Left lung (tissue), 10 donors: ENCODE results near the gene SKA1. TPM values are rescaled to one million over a fixed set of nuclear protein-coding genes. Genes with fewer than 3 reads are reported as not detected.

Source experiments
- ATAC-seq: fragments of 200-7000 bp; cut with Tn5 transposase; one replicate; pipeline ENCODE4 v1.9.1; 2020; ENCODE audit warnings: moderate library complexity
- DNase-seq, 4 donors: peaks; one replicate each; pipeline ENCODE4 v3.0.0-alpha.2; 2013 to 2020
- H3K27ac ChIP-seq, 2 donors: fragments of 200-600 bp; sonication (generic) in 1 of 2; one replicate each; pipeline versions ENCODE4 v1.5.0 to v1.8.0; 2020 to 2021
- H3K27me3 ChIP-seq, 2 donors: fragments of 200-600 bp; sonication (generic) in 1 of 2; one replicate each; pipeline versions ENCODE4 v1.5.0 to v1.8.0; 2020 to 2021
- H3K36me3 ChIP-seq, 2 donors: fragments of 200-600 bp; sonication (generic) in 1 of 2; one replicate each; pipeline versions ENCODE4 v1.5.0 to v1.8.0; 2020 to 2021
- H3K4me1 ChIP-seq, 2 donors: fragments of 200-600 bp; one replicate each; pipeline ENCODE4 v1.8.0; 2021
- H3K4me3 ChIP-seq, 2 donors: fragments of 200-600 bp; sonication (generic) in 1 of 2; one replicate each; pipeline versions ENCODE4 v1.5.0 to v1.8.0; 2020 to 2021; ENCODE audit warnings: mild to moderate bottlenecking in 1 of 2
- H3K9me3 ChIP-seq, 2 donors: fragments of 200-600 bp; sonication (generic) in 1 of 2; one replicate each; pipeline versions ENCODE4 v1.5.0 to v1.8.0; 2020 to 2021
- intact Hi-C, 2 donors: fragments of 100-400 bp; cut with DNase I; formaldehyde crosslinking; loops; one replicate each; pipeline versions ENCODE4 v1.11.2 to v1.14.2; 2022
- polyA plus RNA-seq, 6 donors: library from polyadenylated mRNA; unstranded; fragments of 120-200 nt; gene quantifications; one replicate each; pipeline ENCODE4 v1.2.1, GENCODE V29; 2013; ENCODE audit not compliant: insufficient read length in 6 of 6
- total RNA-seq, 2 donors: library from RNA; stranded (reverse); fragmentation: NEBNext Ultra II Directional; extraction: Animal tissue kit (Norgen Biotek cat#: 25700); gene quantifications; one replicate each; pipeline ENCODE4 v1.2.1, GENCODE V29; 2021
- TF ChIP-seq, protein P1 (sequence below), 2 donors: fragments of 200-600 bp; sonication (generic) in 1 of 2; IDR thresholded peaks; one replicate each; pipeline versions ENCODE4 v1.5.0 to v1.8.0; 2021; ENCODE audit warnings: antibody characterized with exemption in 2 of 2
- donor health status: DM: no; HTN: yes; CAD: no.
- donor health status: DM: no; HTN: no; CAD: no.

SKA1 gene
- total and polyA plus RNA-seq, 8 donors, result 2.4 to 12.4 (median 6.1) TPM

DNA sequence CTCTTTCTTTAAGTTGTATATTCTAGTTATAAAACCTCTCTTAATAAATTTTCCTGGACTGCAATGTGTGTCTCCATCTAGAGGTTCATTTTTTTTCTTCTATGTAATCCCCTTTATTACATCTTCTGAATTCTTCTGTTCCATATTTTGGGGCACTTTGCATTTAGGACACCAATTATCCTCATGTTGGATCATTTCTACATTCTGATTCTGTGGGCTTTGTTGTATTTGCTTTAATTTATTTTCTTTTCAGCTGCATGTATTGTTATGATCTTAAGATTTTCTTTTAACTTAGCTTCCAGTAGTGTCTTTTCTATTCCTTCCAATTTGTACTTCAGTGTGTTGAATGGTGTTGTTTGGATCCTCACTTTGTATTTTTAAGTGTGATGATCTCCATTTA is 5.2 kb upstream of the SKA1 start:
- no peak for ATAC-seq
- H3K4me1 ChIP-seq, result no peaks in the 10 kb centered on the region
- H3K9me3 ChIP-seq, result peaks cover 0 to 14% of the 10 kb centered on the region in 2 donors
- no peak for DNase-seq
- no peaks in the 10 kb centered on the region for H3K36me3 ChIP-seq
- no peak overlapping the region for H3K4me3 ChIP-seq
- H3K27ac ChIP-seq, result no peak overlapping the region
- H3K27me3 ChIP-seq, result peaks cover 0 to 1% of the 10 kb centered on the region in 2 donors
- intact Hi-C loops, result no loop called here
- TF ChIP-seq, protein P1, sequence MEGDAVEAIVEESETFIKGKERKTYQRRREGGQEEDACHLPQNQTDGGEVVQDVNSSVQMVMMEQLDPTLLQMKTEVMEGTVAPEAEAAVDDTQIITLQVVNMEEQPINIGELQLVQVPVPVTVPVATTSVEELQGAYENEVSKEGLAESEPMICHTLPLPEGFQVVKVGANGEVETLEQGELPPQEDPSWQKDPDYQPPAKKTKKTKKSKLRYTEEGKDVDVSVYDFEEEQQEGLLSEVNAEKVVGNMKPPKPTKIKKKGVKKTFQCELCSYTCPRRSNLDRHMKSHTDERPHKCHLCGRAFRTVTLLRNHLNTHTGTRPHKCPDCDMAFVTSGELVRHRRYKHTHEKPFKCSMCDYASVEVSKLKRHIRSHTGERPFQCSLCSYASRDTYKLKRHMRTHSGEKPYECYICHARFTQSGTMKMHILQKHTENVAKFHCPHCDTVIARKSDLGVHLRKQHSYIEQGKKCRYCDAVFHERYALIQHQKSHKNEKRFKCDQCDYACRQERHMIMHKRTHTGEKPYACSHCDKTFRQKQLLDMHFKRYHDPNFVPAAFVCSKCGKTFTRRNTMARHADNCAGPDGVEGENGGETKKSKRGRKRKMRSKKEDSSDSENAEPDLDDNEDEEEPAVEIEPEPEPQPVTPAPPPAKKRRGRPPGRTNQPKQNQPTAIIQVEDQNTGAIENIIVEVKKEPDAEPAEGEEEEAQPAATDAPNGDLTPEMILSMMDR (IDR thresholded peaks at IDR 0.05), result no peak

DNA sequence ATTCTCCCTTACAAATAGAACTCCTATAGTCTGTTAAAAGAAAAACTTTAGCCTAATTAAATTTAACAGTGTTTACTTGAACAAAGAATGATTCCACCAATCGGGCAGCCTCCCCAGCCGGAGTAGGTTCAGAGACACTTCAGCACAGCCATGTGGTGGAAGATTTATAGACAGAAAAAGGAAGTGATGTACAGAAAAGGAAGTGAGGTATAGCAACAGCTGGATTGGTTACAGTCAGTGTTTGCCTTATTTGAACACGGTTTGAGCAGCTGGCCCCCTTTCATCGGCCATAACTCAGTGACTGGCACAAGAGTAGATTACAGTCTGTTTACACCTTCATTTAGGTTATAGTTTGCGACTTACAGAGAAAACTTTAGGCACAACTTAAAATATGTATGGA is 2.1 kb upstream of the SKA1 start:
- H3K27me3 ChIP-seq, result no peaks in the 10 kb centered on the region
- H3K36me3 ChIP-seq, result no peaks in the 10 kb centered on the region
- no peak overlapping the region for H3K4me3 ChIP-seq
- DNase-seq (no peak), ATAC-seq (no peak)
- intact Hi-C loops, result no loop called here
- H3K27ac ChIP-seq, result no peak overlapping the region
- TF ChIP-seq, protein P1 (IDR thresholded peaks at IDR 0.05), result no peak
- H3K4me1 ChIP-seq, result peaks cover 0 to 7% of the 10 kb centered on the region in 2 donors
- peaks cover 0 to 14% of the 10 kb centered on the region in 2 donors for H3K9me3 ChIP-seq

DNA sequence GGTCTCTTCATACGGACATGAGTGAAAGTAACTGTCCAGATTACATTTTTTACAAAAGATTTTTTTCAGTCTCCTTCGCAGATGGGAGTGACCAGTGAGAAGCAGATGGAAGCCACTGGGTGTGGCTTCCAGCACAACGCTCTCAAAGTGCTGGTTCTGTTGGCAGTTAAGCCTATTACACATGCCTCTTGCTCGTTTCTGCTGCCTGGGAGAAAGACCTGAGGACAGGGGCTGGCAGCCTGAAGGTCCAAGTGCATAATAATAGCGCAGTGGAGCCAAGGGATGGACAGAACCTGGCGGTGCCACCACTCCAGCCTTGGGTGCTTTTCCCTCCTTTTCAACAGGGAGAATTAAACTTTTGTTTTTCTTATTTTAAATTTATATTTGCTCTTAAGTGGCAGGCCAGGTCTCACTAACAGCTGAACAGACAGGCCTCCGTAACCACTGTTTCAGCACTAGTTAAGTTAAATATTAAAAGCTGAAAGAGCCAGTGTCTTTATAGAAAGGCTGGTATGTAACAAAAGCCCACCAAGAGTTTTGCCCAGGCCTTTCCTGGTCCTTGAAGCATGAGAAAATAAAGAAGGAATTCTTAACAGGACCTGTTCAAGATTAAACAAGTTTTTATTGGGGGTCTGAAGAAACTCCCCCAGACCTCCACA is 1.2 kb upstream of the SKA1 start:
- Histone ChIP-seq H3K9me3 (peaks cover 0 to 14% of the 10 kb centered on the region in 2 donors), H3K27ac (no peak overlapping the region), H3K4me3 (no peak overlapping the region), H3K27me3 (no peaks in the 10 kb centered on the region), H3K4me1 (peaks cover 0 to 7% of the 10 kb centered on the region in 2 donors), H3K36me3 (no peaks in the 10 kb centered on the region)
- DNase-seq (peak in 1 of 4 donors; percentile 16), ATAC-seq (no peak)
- TF ChIP-seq, protein P1 (IDR thresholded peaks at IDR 0.05), result no peak
- intact Hi-C loops, result no loop called here

DNA sequence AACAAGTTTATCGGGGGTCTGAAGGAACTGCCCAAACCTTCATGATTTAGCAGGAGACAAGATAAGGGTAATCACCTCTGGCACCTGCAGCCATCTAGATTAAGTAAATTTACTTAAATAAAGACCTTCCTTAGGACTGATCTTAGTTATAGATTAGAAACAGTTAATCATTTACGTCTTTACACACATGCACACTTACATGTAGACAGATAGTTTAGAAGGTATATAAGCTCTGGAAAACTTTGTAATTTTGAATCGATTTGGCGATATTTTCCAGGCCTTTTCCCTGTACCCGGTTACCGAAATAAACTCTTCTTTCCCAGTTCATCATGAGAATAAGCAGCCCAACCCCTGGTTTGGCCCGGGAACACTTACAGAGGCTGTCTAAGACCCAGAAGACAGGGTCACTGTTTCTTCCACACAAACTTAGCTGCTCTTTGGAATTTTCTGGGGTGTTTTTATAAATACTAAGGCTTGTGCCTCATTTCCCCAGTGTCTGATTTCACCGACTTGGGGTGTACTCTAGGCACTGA is 560 bp upstream of the SKA1 start:
- peak overlapping the region; percentile 58 to 73 for H3K27ac ChIP-seq
- peaks cover 0 to 13% of the 10 kb centered on the region in 2 donors for H3K9me3 ChIP-seq
- no peaks in the 10 kb centered on the region for H3K36me3 ChIP-seq
- peaks cover 0 to 7% of the 10 kb centered on the region in 2 donors for H3K4me1 ChIP-seq
- ATAC-seq (no peak), DNase-seq (peak in 1 of 4 donors; percentile 3)
- H3K27me3 ChIP-seq, result no peaks in the 10 kb centered on the region
- TF ChIP-seq, protein P1 (IDR thresholded peaks at IDR 0.05), result no peak
- H3K4me3 ChIP-seq, result peak overlapping the region; percentile 47 to 48
- intact Hi-C loops, result no loop called here

DNA sequence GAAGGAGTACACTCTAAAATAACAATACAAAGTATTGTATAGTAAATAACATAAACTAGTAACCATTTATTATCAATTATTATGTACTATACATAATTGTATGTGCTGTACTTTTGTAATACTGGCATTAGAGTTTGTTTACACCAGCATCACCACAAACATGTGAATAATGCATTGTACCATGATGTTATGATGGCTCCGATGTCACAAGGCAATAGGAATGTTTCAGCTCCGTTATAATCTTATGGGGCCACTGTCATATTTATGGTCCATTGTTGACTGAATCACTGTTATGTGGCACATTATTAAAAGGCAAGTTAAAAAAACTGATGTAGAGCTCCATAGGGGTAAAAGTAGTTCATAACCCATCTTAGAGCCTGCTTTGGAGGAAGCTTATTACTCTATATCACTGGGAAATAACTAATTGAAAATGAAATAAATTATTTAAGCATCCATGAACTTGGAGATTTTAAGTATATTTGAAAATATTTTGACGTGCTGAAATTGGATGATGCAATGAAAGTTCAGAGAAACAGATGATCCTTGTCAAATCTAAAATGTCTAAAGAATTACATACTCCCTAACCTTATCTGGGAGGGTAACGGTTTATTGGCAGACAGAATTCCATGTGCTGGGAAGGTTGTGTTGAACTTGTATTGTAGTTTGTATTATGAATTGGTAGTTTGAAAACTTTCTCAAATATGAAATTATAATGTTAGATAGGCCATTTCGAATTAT is 2.4 kb downstream of the SKA1 start:
- Histone ChIP-seq H3K4me3 (no peak overlapping the region), H3K4me1 (peaks cover 0 to 7% of the 10 kb centered on the region in 2 donors), H3K27me3 (no peaks in the 10 kb centered on the region), H3K27ac (no peak overlapping the region), H3K36me3 (no peaks in the 10 kb centered on the region), H3K9me3 (no peaks in the 10 kb centered on the region)
- TF ChIP-seq, protein P1 (IDR thresholded peaks at IDR 0.05), result no peak
- no peak for DNase-seq
- no peak for ATAC-seq
- intact Hi-C loops, result no loop called here
